GM12875 (cell line): ENCODE measurements around the gene SLC9A3.
"Not testable (repeated sequence)": the region's sequence is repeated elsewhere in the genome, so short reads cannot be mapped to it uniquely, and the experiment has no call there.

ENCODE experiments used
- H3K4me3 ChIP-seq: one replicate; pipeline ENCODE4 v1.5.1; 2011; ENCODE audit warnings: low read depth, low read length, control low read depth
- TF ChIP-seq, protein P1 (sequence below): IDR thresholded peaks from 2 replicates; pipeline ENCODE4 v1.5.1; 2011; ENCODE audit warnings: low read depth, mild to moderate bottlenecking, control low read depth, inconsistent platforms, low read length, moderate library complexity, borderline replicate concordance; ENCODE audit not compliant: insufficient read depth

The SLC9A3 gene

GRCh38 chr5:491119-491855 lies 33.0 kb downstream of the SLC9A3 start:
- no peak overlapping the region for H3K4me3 ChIP-seq
- TF ChIP-seq, protein P1, sequence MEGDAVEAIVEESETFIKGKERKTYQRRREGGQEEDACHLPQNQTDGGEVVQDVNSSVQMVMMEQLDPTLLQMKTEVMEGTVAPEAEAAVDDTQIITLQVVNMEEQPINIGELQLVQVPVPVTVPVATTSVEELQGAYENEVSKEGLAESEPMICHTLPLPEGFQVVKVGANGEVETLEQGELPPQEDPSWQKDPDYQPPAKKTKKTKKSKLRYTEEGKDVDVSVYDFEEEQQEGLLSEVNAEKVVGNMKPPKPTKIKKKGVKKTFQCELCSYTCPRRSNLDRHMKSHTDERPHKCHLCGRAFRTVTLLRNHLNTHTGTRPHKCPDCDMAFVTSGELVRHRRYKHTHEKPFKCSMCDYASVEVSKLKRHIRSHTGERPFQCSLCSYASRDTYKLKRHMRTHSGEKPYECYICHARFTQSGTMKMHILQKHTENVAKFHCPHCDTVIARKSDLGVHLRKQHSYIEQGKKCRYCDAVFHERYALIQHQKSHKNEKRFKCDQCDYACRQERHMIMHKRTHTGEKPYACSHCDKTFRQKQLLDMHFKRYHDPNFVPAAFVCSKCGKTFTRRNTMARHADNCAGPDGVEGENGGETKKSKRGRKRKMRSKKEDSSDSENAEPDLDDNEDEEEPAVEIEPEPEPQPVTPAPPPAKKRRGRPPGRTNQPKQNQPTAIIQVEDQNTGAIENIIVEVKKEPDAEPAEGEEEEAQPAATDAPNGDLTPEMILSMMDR, result no peak

GRCh38 chr5:490116-491106 lies 33.8 kb downstream of the SLC9A3 start:
- TF ChIP-seq, protein P1, result no peak
- H3K4me3 ChIP-seq, result no peak overlapping the region

DNA sequence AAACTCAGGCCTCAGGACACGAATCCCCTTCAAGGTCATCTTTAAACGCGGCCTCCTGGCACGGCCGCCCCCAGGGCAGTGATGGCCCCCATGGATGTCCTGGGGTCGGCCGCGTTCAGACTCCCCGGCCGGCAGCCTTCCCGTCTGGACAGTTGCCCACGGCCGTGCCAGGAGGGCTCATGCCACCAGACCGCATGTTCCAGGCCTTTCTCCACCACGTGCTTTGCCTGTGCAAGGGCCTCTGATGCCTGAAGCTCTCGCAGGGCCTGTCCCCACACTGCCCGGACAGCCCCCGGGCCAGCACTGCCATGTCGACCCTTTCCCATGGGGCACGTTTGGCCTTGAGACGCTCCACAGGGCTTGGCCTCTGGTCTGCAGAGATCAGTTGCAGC lies 34.6 kb downstream of the SLC9A3 start:
- TF ChIP-seq, protein P1, result no peak
- H3K4me3 ChIP-seq, result no peak overlapping the region

- TF ChIP-seq, protein P1, result no peak
- H3K4me3 ChIP-seq, result no peak overlapping the region
Observed at GRCh38 chr5:488744-489688, 35.2 kb downstream of the SLC9A3 start.

- TF ChIP-seq, protein P1, result no peak
Observed at GRCh38 chr5:488241-488640, 36.0 kb downstream of the SLC9A3 start.

DNA sequence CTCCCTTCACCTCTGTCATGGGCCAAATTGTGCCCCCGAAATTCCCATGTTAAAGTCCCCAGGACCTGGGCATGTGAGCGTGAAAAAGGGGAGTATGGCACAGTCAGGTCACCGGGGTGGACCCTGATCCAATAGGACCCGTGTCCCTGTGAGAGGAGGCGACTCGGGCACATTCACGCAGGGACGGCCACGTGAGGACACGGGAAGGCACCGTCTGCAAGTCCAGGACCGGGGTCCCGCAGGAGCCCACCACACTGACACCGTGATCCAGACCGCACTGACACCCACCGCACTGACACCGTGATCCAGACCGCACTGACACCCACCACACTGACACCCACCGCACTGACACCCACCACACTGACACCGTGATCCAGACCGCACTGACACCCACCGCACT lies 37.7 kb downstream of the SLC9A3 start:
- H3K4me3 ChIP-seq, result not testable (repeated sequence)

More at GRCh38 chr5:488241-488640, 36.0 kb downstream of the SLC9A3 start:
- no peak overlapping the region for H3K4me3 ChIP-seq
